ENCODE results near the gene ADM2. TPM values are rescaled to one million over a fixed set of nuclear protein-coding genes. Genes with fewer than 3 reads are reported as not detected.

The ADM2 gene
- total and polyA plus RNA-seq, 2 donors (not counting 1 experiment from before 2014, with no cell fraction given) = 0.73 to 5.8 TPM

GRCh38 chr22:50497093-50497492, 15.8 kb downstream of the ADM2 start:
- no peaks in the 10 kb centered on the region for H3K9me3 ChIP-seq (ENCODE audit: control insufficient read depth, insufficient read depth, low read depth, low read length)
- H4K20me1 ChIP-seq (ENCODE audit: control insufficient read depth, extremely low read depth, insufficient read depth, low read length) = no peaks in the 10 kb centered on the region
- H3K36me3 ChIP-seq (ENCODE audit: control insufficient read depth, insufficient read depth, low read length) = no peaks in the 10 kb centered on the region
- TF ChIP-seq CTCF (conservative IDR thresholded peaks at IDR 0.05 in 1 of 2, IDR thresholded peaks at IDR 0.05 in 1 of 2; ENCODE audit: low read depth in 1 of 2, low read length in 2 of 2) (no peak), EZH2 (IDR thresholded peaks at IDR 0.05; ENCODE audit: low read length, missing control alignments) (no peak)
- H3K9ac ChIP-seq (ENCODE audit: insufficient read depth, low read length) = no peak overlapping the region
- H3K79me2 ChIP-seq (ENCODE audit: control insufficient read depth, insufficient read depth, low read length) = no peaks in the 10 kb centered on the region
- DNase-seq (ENCODE audit: low read depth in 2 of 2) = no peak
- no peaks in the 10 kb centered on the region for H3K4me1 ChIP-seq (ENCODE audit: control insufficient read depth, extremely low read depth, insufficient read depth, low read length)
- no peak overlapping the region for H3K4me3 ChIP-seq (replicated peaks in 1 of 4; ENCODE audit: control extremely low read depth in 1 of 4, insufficient read depth in 1 of 4, low read depth in 3 of 4, low read length in 4 of 4)
- no peak overlapping the region for H2AFZ ChIP-seq (ENCODE audit: low read length)
- H3K27me3 ChIP-seq (ENCODE audit: control insufficient read depth, insufficient read depth, low read length) = no peaks in the 10 kb centered on the region
- H3K4me2 ChIP-seq (ENCODE audit: extremely low read depth, insufficient read depth, low read length) = no peak overlapping the region
- no peak overlapping the region for H3K27ac ChIP-seq (ENCODE audit: insufficient read depth, low read length)

GRCh38 chr22:50498322-50498890, 17.1 kb downstream of the ADM2 start:
- Histone ChIP-seq H3K4me3 (replicated peaks in 1 of 4; ENCODE audit: control extremely low read depth in 1 of 4, insufficient read depth in 1 of 4, low read depth in 3 of 4, low read length in 4 of 4) (no peak overlapping the region), H4K20me1 (ENCODE audit: control insufficient read depth, extremely low read depth, insufficient read depth, low read length) (no peaks in the 10 kb centered on the region), H3K4me1 (ENCODE audit: control insufficient read depth, extremely low read depth, insufficient read depth, low read length) (no peaks in the 10 kb centered on the region), H3K9me3 (ENCODE audit: control insufficient read depth, insufficient read depth, low read depth, low read length) (no peaks in the 10 kb centered on the region), H3K36me3 (ENCODE audit: control insufficient read depth, insufficient read depth, low read length) (peaks cover 5% of the 10 kb centered on the region), H3K27ac (ENCODE audit: insufficient read depth, low read length) (no peak overlapping the region), H2AFZ (ENCODE audit: low read length) (no peak overlapping the region), H3K79me2 (ENCODE audit: control insufficient read depth, insufficient read depth, low read length) (no peaks in the 10 kb centered on the region), H3K4me2 (ENCODE audit: extremely low read depth, insufficient read depth, low read length) (no peak overlapping the region), H3K9ac (ENCODE audit: insufficient read depth, low read length) (no peak overlapping the region), H3K27me3 (ENCODE audit: control insufficient read depth, insufficient read depth, low read length) (no peaks in the 10 kb centered on the region)
- TF ChIP-seq CTCF (conservative IDR thresholded peaks at IDR 0.05 in 1 of 2, IDR thresholded peaks at IDR 0.05 in 1 of 2; ENCODE audit: low read depth in 1 of 2, low read length in 2 of 2) (peak; percentile 54 to 80), EZH2 (IDR thresholded peaks at IDR 0.05; ENCODE audit: low read length, missing control alignments) (no peak)
- DNase-seq (ENCODE audit: low read depth in 2 of 2) = peak; percentile 36 to 62

DNA sequence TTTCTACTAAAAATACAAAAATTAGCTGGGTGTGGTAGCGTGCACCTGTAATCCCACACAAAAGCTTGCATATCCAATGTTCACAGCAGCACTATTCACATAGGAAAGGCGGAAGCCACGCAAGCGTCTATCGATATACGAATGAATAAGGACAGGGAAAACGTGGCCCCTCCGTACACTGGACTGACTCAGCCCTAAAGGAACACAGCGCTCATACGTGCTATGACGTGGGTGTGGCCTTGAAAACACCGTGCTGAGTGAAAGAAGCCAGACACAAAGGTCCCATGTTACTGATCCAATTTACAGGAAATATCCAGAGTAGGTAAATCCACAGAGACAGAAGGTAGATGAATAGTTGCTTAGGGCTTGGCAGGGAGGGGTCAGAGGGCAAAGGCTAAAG, 19.1 kb downstream of the ADM2 start:
- Histone ChIP-seq H3K27ac (ENCODE audit: insufficient read depth, low read length) (no peak overlapping the region), H2AFZ (ENCODE audit: low read length) (no peak overlapping the region), H3K9ac (ENCODE audit: insufficient read depth, low read length) (no peak overlapping the region), H3K4me1 (ENCODE audit: control insufficient read depth, extremely low read depth, insufficient read depth, low read length) (no peaks in the 10 kb centered on the region), H3K4me3 (replicated peaks in 1 of 4; ENCODE audit: control extremely low read depth in 1 of 4, insufficient read depth in 1 of 4, low read depth in 3 of 4, low read length in 4 of 4) (no peak overlapping the region), H4K20me1 (ENCODE audit: control insufficient read depth, extremely low read depth, insufficient read depth, low read length) (no peaks in the 10 kb centered on the region), H3K27me3 (ENCODE audit: control insufficient read depth, insufficient read depth, low read length) (no peaks in the 10 kb centered on the region), H3K4me2 (ENCODE audit: extremely low read depth, insufficient read depth, low read length) (no peak overlapping the region), H3K36me3 (ENCODE audit: control insufficient read depth, insufficient read depth, low read length) (peaks cover 14% of the 10 kb centered on the region), H3K9me3 (ENCODE audit: control insufficient read depth, insufficient read depth, low read depth, low read length) (no peaks in the 10 kb centered on the region), H3K79me2 (ENCODE audit: control insufficient read depth, insufficient read depth, low read length) (no peaks in the 10 kb centered on the region)
- no peak for DNase-seq (ENCODE audit: low read depth in 2 of 2)
- no peak for TF ChIP-seq EZH2 (IDR thresholded peaks at IDR 0.05; ENCODE audit: low read length, missing control alignments)
- no peak for TF ChIP-seq CTCF (conservative IDR thresholded peaks at IDR 0.05 in 1 of 2, IDR thresholded peaks at IDR 0.05 in 1 of 2; ENCODE audit: low read depth in 1 of 2, low read length in 2 of 2)

Measured in fibroblast of lung (primary cell).